ENCODE data around the gene EXOSC3. TPM values are rescaled to one million over a fixed set of nuclear protein-coding genes. Genes with fewer than 3 reads are reported as not detected.
A peak's percentile ranks its signal among the peaks of the same experiment; 100 is the strongest.
"Not testable (repeated sequence)": the region's sequence is repeated elsewhere in the genome, so short reads cannot be mapped to it uniquely, and the experiment has no call there.

EXOSC3 gene
- total RNA-seq, 5 donors from 2014 or later (not counting 1 experiment from before 2014, with no cell fraction given) = 40.0 to 64.2 (median 59.2) TPM

DNA sequence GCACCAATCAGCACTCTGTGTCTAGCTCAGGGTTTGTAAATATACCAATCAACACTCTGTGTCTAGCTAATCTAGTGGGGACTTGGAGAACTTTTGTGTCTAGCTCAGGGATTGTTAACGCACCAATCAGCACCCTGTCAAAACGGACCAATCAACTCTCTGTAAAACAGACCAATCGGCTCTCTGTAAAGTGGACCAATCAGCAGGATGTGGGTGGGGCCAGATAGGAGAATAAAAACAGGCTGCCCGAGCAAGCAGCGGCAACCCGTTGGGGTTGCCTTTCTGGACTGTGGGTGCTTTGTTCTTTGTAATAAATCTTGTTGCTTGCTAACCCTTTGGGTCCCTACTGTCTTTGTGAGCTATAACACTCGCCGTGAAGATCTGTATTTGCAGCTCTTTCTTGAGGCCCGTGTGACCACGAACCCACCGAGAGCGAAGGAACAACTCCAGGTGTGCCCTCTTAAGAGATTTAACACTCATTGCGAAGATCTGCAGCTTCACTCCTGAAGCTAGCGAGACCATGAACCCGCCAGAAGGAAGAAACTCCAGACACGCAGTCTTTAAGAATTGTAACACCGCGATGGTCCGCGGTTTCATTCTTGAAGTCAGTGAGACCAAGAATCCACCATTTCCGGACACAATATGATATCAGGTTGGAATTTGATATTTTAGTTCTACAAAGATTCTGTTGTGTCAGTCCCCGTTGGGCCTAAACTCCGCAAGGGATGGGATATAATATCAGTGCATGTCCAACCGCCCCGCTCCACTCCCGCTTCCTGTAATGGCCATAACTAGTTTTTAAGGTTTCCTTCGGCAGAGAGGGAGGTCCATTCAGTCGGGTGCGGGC lies 32.0 kb downstream of the EXOSC3 start:
- POLR2A ChIA-PET = interaction anchor here in 1 of 2 donors (0.6 kb wide), 1 partner anchor 10 kb away, joined by 3 read pairs; no protein-coding TSS in a partner anchor
- ATAC-seq (replicated peaks in 1 of 4) (peak in 1 of 4 experiments; percentile 6), DNase-seq (peak in 1 of 35 experiments; percentile 9)
- Histone ChIP-seq H3K4me3 (ENCODE audit: control insufficient read depth in 1 of 2, extremely low read depth in 1 of 2, low read length in 1 of 2) (peak overlapping the region; percentile 77 to 97), H3K4me1 (ENCODE audit: control insufficient read depth in 1 of 2, extremely low read depth in 1 of 2, insufficient read depth in 2 of 2, low read length in 2 of 2) (peaks cover 10 to 21% of the 10 kb centered on the region in 2 experiments), H3K27me3 (replicated peaks in 1 of 2; ENCODE audit: control insufficient read depth in 2 of 2, extremely low read depth in 1 of 2, insufficient read depth in 2 of 2, low read length in 1 of 2) (no peaks in the 10 kb centered on the region), H3K36me3 (ENCODE audit: control insufficient read depth in 2 of 2, extremely low read depth in 1 of 2, insufficient read depth in 1 of 2, low read length in 1 of 2) (peaks cover 0 to 4% of the 10 kb centered on the region in 2 donors), H3K27ac (ENCODE audit: low read length) (peak overlapping the region; percentile 71), H3K9me3 (no peaks in the 10 kb centered on the region)
- no peaks in the 10 kb centered on the region for H3K9me3 Mint-ChIP-seq
- H3K4me1 Mint-ChIP-seq = peaks cover 30 to 42% (median 41%) of the 10 kb centered on the region in 3 donors
- H3K27ac Mint-ChIP-seq = peak overlapping the region; percentile 89 to 90
- CTCF ChIA-PET = interaction anchor here in 1 of 2 donors (0.7 kb wide), 2 partner anchors 29 to 37 kb away, joined by 5 to 6 read pairs; no protein-coding TSS in a partner anchor
- 98% methylated on average over 16 of the region's 29 CpGs for WGBS (ENCODE audit: insufficient coverage)
- peak overlapping the region; percentile 95 to 97 (median 96) for H3K4me3 Mint-ChIP-seq
- no peaks in the 10 kb centered on the region for H3K36me3 Mint-ChIP-seq
- no peaks in the 10 kb centered on the region for H3K27me3 Mint-ChIP-seq

DNA sequence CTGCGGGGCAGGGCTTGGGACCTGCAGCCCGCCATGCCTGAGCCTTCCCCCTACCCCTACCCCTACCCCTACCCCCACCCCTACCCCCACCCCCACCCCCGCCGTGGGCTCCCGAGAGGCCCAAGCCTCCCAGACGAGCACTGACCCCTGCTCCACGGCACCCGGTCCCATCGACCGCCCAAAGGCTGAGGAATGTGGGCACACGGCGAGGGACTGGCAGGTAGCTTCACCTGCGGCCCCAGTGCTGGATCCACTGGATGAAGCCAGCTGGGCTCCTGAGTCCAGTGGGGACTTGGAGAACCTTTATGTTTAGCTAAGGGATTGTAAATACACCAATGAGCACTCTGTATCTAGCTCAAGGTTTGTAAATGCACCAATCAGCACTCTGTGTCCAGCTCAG lies 32.8 kb downstream of the EXOSC3 start:
- not testable (repeated sequence) for H3K36me3 ChIP-seq (ENCODE audit: control insufficient read depth in 2 of 2, extremely low read depth in 1 of 2, insufficient read depth in 1 of 2, low read length in 1 of 2)
- H3K4me1 Mint-ChIP-seq = peaks cover 27 to 37% (median 37%) of the 10 kb centered on the region in 3 donors

DNA sequence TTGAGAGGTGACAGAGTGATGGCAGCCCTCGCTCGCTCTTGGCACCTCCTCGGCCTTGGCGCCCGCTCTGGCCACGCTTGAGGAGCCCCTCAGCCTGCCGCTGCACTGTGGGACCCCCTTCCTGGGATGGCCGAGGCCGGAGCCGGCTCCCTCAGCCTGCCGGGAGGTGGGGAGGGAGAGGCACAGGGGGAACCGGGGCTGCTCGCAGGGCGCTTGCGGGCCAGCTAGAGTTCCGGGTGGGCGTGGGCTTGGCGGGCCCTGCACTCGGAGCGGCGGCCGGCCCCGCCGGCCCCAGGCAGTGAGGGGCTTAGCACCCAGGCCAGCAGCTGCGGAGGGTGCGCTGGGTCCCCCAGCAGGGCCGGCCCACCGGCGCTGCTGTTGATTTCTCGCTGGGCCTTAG lies 33.2 kb downstream of the EXOSC3 start:
- H3K27ac ChIP-seq (ENCODE audit: low read length); H3K27me3 Mint-ChIP-seq; POLR2A ChIA-PET: not testable (repeated sequence)

More for the DNA sequence above, 32.8 kb downstream of the EXOSC3 start:
- DNase-seq; H3K27me3 Mint-ChIP-seq; H3K4me3 ChIP-seq (ENCODE audit: control insufficient read depth in 1 of 2, extremely low read depth in 1 of 2, low read length in 1 of 2); H3K9me3 Mint-ChIP-seq; H3K27ac ChIP-seq (ENCODE audit: low read length); H3K36me3 Mint-ChIP-seq; POLR2A ChIA-PET; H3K27me3 ChIP-seq (replicated peaks in 1 of 2; ENCODE audit: control insufficient read depth in 2 of 2, extremely low read depth in 1 of 2, insufficient read depth in 2 of 2, low read length in 1 of 2); H3K9me3 ChIP-seq; ATAC-seq (replicated peaks in 1 of 4); H3K27ac Mint-ChIP-seq; CTCF ChIA-PET: not testable (repeated sequence)
- peak overlapping the region; percentile 95 to 97 (median 96) for H3K4me3 Mint-ChIP-seq
- 96% methylated on average over 8 of the region's 13 CpGs for WGBS (ENCODE audit: insufficient coverage)
- peaks cover 10 to 21% of the 10 kb centered on the region in 2 experiments for H3K4me1 ChIP-seq (ENCODE audit: control insufficient read depth in 1 of 2, extremely low read depth in 1 of 2, insufficient read depth in 2 of 2, low read length in 2 of 2)

DNA sequence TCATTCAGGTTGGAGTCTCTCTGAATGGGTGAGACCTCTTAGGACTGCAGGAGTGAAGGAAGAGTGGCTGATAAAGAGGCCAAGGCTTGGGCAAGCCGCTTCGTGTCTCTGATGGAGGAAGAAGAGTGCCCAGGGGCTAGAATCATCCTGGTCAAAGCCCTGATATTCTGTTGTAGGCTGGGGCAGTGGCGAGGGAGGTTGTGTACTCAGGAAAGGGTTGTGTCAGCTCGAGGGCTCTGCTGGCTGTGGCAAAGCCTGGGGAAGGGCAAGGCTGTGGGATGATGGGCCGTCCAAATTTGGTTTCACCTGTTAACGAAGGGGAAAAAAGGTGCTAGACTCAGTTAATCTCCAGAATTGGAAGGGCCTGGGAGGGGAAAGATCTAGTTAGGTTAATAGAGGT lies 33.7 kb downstream of the EXOSC3 start:
- DNase-seq (no peak), ATAC-seq (replicated peaks in 1 of 4) (no peak)
- H3K27ac ChIP-seq (ENCODE audit: low read length) = no peak overlapping the region
- peaks cover 22 to 33% (median 33%) of the 10 kb centered on the region in 3 donors for H3K4me1 Mint-ChIP-seq
- no peaks in the 10 kb centered on the region for H3K9me3 Mint-ChIP-seq
- no peaks in the 10 kb centered on the region for H3K36me3 Mint-ChIP-seq
- peaks cover 10 to 21% of the 10 kb centered on the region in 2 experiments for H3K4me1 ChIP-seq (ENCODE audit: control insufficient read depth in 1 of 2, extremely low read depth in 1 of 2, insufficient read depth in 2 of 2, low read length in 2 of 2)
- H3K4me3 Mint-ChIP-seq = peak overlapping the region; percentile 8 to 25 (median 23)
- H3K4me3 ChIP-seq (ENCODE audit: control insufficient read depth in 1 of 2, extremely low read depth in 1 of 2, low read length in 1 of 2) = no peak overlapping the region
- ChIA-PET CTCF (no interaction called here), POLR2A (interaction anchor here in 1 of 2 donors (0.6 kb wide), 1 partner anchor 12 kb away, joined by 6 read pairs; no protein-coding TSS in a partner anchor)
- no peaks in the 10 kb centered on the region for H3K27me3 ChIP-seq (replicated peaks in 1 of 2; ENCODE audit: control insufficient read depth in 2 of 2, extremely low read depth in 1 of 2, insufficient read depth in 2 of 2, low read length in 1 of 2)
- 89% methylated on average over 5 of the region's 6 CpGs for WGBS (ENCODE audit: insufficient coverage)
- no peaks in the 10 kb centered on the region for H3K9me3 ChIP-seq
- no peaks in the 10 kb centered on the region for H3K36me3 ChIP-seq (ENCODE audit: control insufficient read depth in 2 of 2, extremely low read depth in 1 of 2, insufficient read depth in 1 of 2, low read length in 1 of 2)
- no peak overlapping the region for H3K27ac Mint-ChIP-seq
- H3K27me3 Mint-ChIP-seq = no peaks in the 10 kb centered on the region

More for the DNA sequence above, 33.2 kb downstream of the EXOSC3 start:
- H3K27ac Mint-ChIP-seq; ATAC-seq (replicated peaks in 1 of 4); DNase-seq; H3K36me3 ChIP-seq (ENCODE audit: control insufficient read depth in 2 of 2, extremely low read depth in 1 of 2, insufficient read depth in 1 of 2, low read length in 1 of 2); H3K9me3 Mint-ChIP-seq; H3K9me3 ChIP-seq; H3K36me3 Mint-ChIP-seq; H3K4me3 ChIP-seq (ENCODE audit: control insufficient read depth in 1 of 2, extremely low read depth in 1 of 2, low read length in 1 of 2); CTCF ChIA-PET; H3K4me3 Mint-ChIP-seq; H3K27me3 ChIP-seq (replicated peaks in 1 of 2; ENCODE audit: control insufficient read depth in 2 of 2, extremely low read depth in 1 of 2, insufficient read depth in 2 of 2, low read length in 1 of 2): not testable (repeated sequence)
- peaks cover 10 to 21% of the 10 kb centered on the region in 2 experiments for H3K4me1 ChIP-seq (ENCODE audit: control insufficient read depth in 1 of 2, extremely low read depth in 1 of 2, insufficient read depth in 2 of 2, low read length in 2 of 2)
- 95% methylated on average over 22 of the region's 30 CpGs for WGBS (ENCODE audit: insufficient coverage)
- peaks cover 24 to 36% (median 36%) of the 10 kb centered on the region in 3 donors for H3K4me1 Mint-ChIP-seq

DNA sequence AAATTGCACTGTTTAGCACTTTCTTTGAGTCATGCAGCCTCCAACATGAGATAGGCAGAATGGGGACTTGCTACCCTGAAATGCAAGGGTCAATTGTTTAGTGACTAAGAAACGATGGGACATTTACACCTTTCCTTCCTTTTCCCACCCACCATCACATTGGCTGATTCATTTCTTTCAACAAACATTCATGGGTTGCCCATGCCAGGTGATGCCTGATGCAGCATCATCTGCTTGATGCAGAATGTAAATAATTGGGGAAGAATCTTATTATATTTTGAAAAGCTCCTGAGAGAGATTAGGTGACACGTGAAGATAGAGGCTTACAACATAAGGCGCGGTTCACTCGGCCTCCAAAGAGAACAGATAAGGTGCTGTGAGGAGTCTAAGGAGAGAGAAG lies 35.7 kb downstream of the EXOSC3 start:
- peaks cover 1 to 9% of the 10 kb centered on the region in 2 experiments for H3K4me1 ChIP-seq (ENCODE audit: control insufficient read depth in 1 of 2, extremely low read depth in 1 of 2, insufficient read depth in 2 of 2, low read length in 2 of 2)
- H3K27me3 ChIP-seq (replicated peaks in 1 of 2; ENCODE audit: control insufficient read depth in 2 of 2, extremely low read depth in 1 of 2, insufficient read depth in 2 of 2, low read length in 1 of 2) = peaks cover 0 to 5% of the 10 kb centered on the region in 2 experiments
- Mint-ChIP-seq H3K4me1 (peaks cover 4 to 16% (median 14%) of the 10 kb centered on the region in 3 donors), H3K27me3 (no peaks in the 10 kb centered on the region), H3K9me3 (no peaks in the 10 kb centered on the region), H3K27ac (no peak overlapping the region), H3K4me3 (no peak overlapping the region), H3K36me3 (no peaks in the 10 kb centered on the region)
- 71% methylated on average over 1 of the region's 5 CpGs for WGBS (ENCODE audit: insufficient coverage)
- H3K36me3 ChIP-seq (ENCODE audit: control insufficient read depth in 2 of 2, extremely low read depth in 1 of 2, insufficient read depth in 1 of 2, low read length in 1 of 2) = no peaks in the 10 kb centered on the region
- ATAC-seq (replicated peaks in 1 of 4) (no peak), DNase-seq (no peak)
- H3K9me3 ChIP-seq = no peaks in the 10 kb centered on the region
- ChIA-PET CTCF (interaction anchor here in 1 of 2 donors (0.6 to 1.2 kb wide), 3 partner anchors 10 to 722 kb away, joined by 3 read pairs; no protein-coding TSS in a partner anchor), POLR2A (no interaction called here)
- H3K4me3 ChIP-seq (ENCODE audit: control insufficient read depth in 1 of 2, extremely low read depth in 1 of 2, low read length in 1 of 2) = no peak overlapping the region
- no peak overlapping the region for H3K27ac ChIP-seq (ENCODE audit: low read length)

DNA sequence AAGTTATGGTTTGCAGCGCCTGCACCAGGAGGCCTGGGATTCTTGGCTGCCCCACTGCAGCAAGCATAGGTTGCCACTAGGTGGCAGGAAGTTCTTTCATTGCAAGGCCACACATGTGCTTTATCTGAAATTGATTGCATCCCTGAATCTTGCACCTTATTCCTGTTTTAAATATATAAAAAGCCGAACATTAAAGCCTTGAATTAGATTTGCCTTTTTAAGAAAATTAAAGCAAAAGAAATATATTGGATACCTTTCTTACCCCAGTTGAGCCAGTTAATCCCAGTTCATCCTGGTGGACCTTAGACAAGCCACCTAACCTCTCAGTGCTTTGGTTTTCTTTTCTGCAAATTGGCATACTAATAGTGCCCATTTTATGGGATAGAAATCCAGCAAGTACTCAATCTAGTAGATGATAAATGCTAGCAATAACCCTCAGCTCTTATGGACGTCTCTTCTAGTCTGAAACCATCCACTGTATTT lies 37.6 kb downstream of the EXOSC3 start:
- Histone ChIP-seq H3K4me3 (ENCODE audit: control insufficient read depth in 1 of 2, extremely low read depth in 1 of 2, low read length in 1 of 2) (no peak overlapping the region), H3K9me3 (no peaks in the 10 kb centered on the region), H3K27me3 (replicated peaks in 1 of 2; ENCODE audit: control insufficient read depth in 2 of 2, extremely low read depth in 1 of 2, insufficient read depth in 2 of 2, low read length in 1 of 2) (peaks cover 0 to 5% of the 10 kb centered on the region in 2 experiments), H3K4me1 (ENCODE audit: control insufficient read depth in 1 of 2, extremely low read depth in 1 of 2, insufficient read depth in 2 of 2, low read length in 2 of 2) (no peaks in the 10 kb centered on the region), H3K27ac (ENCODE audit: low read length) (no peak overlapping the region), H3K36me3 (ENCODE audit: control insufficient read depth in 2 of 2, extremely low read depth in 1 of 2, insufficient read depth in 1 of 2, low read length in 1 of 2) (no peaks in the 10 kb centered on the region)
- H3K36me3 Mint-ChIP-seq = no peaks in the 10 kb centered on the region
- no peaks in the 10 kb centered on the region for H3K4me1 Mint-ChIP-seq
- 78% methylated on average over 2 of the region's 3 CpGs for WGBS (ENCODE audit: insufficient coverage)
- no peak overlapping the region for H3K27ac Mint-ChIP-seq
- H3K4me3 Mint-ChIP-seq = no peak overlapping the region
- DNase-seq (peak in 33 of 35 experiments; percentile 12 to 70 (median 35)), ATAC-seq (replicated peaks in 1 of 4) (peak; percentile 82 to 89 (median 84))
- ChIA-PET POLR2A (no interaction called here), CTCF (interaction anchor here (0.6 kb wide), 2 partner anchors 22 to 165 kb away, joined by 3 read pairs; no protein-coding TSS in a partner anchor)
- H3K9me3 Mint-ChIP-seq = no peaks in the 10 kb centered on the region
- H3K27me3 Mint-ChIP-seq = no peaks in the 10 kb centered on the region
